MM.1S (cell line): ENCODE results near the gene SPRED1.

Experiments used
- CTCF ChIP-seq: fragments of 300-600 bp; sonication (generic); IDR thresholded peaks from 2 replicates; pipeline ENCODE4 v1.5.1; 2016; ENCODE audit warnings: antibody characterized with exemption, low read length, mixed read lengths
- EZH2phosphoT487 ChIP-seq: fragments of 300-600 bp; sonication (generic); IDR thresholded peaks from 2 replicates; pipeline ENCODE4 v1.6.1; 2018; ENCODE audit warnings: antibody characterized with exemption, low read length

DNA sequence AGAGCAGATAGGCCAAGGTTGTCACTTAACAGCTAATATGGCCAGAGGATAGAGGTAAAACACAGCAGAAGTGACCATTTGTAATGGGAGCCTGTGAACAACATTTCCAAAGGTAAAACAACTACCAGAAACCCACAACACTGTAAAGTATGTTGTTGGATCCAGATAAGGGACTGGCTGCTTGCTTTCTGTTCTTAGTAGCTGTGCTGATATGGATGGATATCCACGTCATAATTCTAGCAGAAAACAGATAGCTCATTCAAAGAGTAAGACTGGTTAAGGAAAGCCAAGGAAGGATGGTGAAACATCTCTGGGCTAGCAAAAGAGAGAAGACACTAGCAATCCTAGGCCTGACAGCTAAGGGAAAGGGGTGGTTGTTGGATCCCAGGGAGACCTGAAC, 36.9 kb upstream of the SPRED1 start:
- TF ChIP-seq CTCF (no peak), EZH2phosphoT487 (no peak)
